Measurements from ENCODE around the gene AATK.
"Not testable (repeated sequence)": the region's sequence is repeated elsewhere in the genome, so short reads cannot be mapped to it uniquely, and the experiment has no call there.

The AATK gene

DNA sequence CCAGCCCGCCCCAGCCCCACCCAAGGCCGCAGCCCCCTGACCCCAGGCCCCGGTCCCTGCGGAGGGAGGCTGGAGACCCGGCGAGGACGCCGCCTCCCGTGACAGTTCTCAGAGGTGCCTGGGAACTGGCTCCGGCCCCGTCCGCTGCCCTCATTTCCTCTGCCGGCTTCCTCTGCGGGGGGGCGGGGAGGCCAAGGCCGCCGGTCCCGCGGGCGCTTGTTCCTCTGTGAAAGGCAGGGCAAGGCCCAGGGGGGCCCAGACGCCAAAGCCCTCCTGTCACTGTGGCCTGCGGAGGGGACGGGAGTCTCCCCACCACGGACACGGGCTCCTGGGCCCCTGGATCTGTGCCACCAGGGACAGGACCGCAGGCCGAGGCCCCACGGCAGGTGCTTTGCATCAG is 5.7 kb downstream of the AATK start:
- no peak for DNase-seq

DNA sequence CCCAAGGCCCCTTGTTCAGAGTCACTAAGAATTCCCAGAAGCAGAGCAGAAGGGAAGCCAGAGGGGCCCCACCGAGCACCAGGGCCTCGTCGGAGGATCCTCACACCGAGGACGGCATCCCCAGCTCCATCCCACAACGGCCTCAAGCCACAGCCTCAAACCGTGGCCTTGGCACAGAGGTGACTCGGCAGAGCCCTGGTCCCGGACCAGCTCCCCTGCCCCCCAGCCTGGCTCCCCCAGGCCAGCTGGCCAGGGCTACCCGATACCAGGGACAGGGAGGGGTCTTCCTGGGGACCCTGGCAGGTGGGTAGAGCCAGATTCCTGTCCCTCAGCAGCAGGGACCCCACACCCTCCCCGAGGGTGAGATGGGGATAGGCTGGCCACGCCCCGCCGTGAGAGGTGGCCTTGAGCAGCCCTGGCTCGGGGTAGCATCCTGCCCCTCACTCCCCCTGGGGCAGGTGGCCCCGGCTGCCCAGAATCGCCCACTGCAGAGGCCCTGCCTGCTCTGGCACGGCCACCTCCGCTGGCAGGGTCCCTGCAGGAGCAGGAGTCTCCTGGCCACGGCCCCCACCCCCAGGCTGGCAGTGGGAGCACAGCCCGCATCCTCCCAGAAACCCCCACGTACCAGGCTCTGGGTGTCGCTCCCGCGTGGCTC is 6.3 kb downstream of the AATK start:
- no peak for DNase-seq

GRCh38 chr17:81158688-81159590 is 7.1 kb downstream of the AATK start:
- no peak for DNase-seq

DNA sequence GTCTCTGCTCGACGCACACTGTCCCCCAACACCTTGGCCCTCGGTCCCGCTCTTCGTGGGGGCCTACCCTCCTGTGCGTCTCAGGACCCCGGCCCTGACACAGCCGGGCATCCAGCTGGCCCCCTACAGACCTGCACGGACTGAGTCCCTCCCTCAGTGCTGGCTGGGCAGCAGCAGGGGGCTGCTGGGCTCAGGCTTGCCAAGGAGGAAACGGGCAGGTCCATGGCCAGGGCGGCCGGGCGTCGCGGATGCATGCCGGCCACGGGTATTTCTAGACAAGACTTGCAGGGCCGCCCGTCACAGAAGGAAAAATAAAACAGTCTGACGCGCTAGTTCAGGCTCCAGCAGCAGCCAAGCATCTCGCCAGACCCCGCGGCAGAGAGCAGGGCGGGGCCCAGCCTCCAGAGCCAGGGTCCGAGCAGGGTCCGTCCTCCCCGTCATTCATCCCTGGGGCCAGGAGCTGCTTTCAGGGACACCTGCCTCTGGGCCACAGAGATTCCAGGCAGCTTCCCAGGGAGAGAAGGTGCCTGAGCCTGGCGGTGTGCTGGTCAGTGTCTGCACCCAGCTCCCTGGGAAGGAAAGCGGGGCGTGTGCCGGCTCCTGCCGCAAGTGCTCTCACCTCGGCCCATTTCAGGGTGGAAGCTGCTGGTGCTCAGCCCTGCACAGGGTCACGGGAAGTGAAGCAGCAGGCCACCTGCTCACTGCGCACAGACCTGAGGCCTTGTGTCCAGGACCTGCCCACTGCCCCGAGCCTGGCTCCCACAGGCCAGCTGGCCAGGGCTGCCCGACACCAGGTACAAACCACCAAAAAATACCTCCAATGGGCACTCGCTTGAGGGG is 8.0 kb downstream of the AATK start:
- DNase-seq = no peak

DNA sequence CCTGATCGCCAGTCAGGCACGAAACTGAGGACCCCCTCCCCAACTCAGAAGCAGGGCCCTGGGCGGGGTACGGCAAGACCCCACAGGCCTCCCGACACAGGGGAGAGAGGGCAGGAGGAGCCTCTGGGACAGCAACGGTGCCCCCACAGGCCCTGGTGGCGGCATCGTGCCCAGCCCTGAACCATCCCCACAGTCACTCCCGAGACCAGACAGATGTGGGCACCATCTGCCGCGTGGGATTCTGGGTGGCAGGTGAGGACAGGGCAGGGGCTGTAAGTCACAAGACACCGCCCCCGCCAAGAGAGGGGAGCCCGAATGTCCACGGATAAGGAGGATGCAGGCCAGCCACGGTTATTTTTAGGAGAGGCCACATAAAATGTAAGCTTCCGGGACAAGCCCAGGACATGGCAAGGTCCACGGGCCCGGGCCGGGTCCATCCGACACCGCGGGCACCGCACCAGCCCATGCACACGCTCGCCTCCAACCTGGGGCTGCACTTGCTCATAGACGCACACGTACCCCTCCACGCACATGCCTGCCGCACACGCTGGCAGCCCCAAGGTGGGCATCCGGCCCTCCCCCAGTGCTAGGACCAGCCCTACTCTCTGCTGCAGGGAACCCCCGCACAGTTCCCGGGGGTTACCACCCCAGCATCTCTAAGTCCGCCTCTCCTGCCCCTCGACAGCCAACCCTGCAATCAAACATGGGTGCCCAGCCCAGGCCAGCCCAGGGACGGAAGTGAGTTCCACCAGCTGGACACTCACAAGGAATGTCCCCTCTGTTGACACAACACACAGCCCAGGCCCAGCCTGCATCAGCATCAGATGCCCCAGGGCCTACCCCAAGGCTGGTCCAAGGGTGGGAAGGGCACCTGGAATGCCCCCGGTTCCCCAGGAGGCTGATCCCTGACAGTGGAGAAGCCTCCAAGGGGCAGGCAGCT is 8.9 kb downstream of the AATK start:
- DNase-seq = no peak

- no peak for DNase-seq
Observed at GRCh38 chr17:81154961-81155360, 11.1 kb downstream of the AATK start.

DNA sequence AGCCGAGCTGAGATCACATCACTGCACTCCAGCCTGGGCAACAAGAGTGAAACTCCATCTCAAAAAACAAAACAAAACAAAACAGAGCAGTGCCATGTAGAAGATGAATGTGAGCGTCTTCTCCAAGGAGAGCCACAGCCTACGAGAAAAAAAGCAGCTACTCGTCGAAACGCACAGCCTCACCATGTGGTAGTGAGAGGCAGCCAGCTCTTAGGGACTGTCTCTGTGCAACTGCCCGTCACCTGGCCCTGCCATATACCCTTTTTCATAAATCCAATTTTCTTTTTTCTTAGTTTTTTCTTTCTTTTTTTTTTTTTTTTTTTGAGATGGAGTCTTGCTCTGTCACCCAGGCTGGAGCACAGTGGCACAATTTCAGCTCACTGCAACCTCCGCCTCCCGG is 12.0 kb downstream of the AATK start:
- not testable (repeated sequence) for DNase-seq

- no peak for DNase-seq
Observed at GRCh38 chr17:81153340-81153803, 12.6 kb downstream of the AATK start.

DNA sequence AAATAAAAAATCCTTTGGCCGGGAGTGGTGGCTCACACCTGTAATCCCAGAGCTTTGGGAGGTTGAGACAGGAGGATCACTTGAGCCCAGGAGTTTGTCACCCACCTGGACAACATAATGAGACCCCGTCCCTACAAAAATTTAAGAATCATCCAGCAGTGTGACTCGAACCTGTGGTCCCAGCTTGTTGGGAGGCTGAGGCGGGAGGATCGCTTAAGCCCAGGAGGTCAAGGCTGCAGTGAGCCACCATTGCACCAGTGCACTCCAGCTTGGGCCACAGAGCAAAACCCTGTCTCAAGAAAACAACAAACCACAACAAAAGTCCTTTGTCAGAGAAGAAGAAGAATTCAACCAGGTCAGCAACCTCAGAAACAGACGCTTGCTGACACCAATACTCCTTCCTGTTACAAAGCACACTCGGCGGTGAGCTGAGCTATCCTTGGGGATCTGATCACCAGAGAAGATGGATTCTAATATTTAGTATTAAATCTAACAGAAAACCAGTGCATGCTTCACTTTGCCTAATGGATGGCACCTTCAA is 13.7 kb downstream of the AATK start:
- no peak for DNase-seq

- no peak for DNase-seq
Observed at GRCh38 chr17:81151278-81151677, 14.7 kb downstream of the AATK start.

- DNase-seq = no peak
Observed at GRCh38 chr17:81150377-81151077, 15.5 kb downstream of the AATK start.

DNA sequence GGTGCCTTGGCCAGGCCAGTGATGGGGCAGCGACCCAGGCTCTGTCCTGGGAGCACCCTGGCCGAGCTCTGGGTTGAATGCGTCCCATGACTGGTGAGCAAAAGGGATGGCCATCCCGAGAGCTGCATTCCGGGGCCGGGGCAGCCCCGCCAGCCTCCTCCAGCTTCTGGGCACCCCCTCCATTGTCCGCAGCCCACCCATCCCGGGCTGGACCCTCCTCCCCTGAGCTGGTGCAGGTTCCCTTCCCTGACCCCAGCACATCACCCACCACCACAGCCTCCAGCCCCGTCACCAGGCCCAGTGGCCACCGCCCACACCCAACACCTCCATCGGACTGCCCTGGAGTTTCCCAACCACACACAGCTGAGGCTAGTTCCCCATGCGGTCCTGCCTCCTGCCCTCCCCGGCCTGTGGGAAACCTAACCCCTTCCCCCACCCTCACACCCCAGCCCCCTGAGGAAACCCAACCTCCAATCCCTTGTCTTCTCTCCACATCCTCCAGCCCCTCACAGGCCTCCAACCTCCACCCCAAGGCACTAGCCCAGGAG is 17.0 kb downstream of the AATK start:
- no peak for DNase-seq

DNA sequence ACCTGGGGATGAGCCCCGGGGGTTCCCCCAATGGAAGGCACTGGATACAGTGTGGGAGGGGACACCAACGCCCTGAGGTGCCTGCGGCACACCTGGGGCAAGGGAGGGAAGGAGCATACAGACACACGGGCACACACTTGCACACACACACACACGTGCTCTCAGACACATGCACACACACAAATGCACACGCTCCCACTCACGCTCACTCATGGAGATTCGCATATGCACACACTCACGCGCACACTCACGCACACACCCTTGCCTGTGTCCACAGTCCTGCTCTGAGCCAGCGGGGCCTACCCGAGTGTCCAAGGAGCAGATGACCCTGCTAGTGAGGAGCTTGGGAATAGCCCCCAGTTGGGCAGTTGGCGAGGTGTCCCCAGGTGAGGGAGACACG is 17.4 kb downstream of the AATK start:
- no peak for DNase-seq

GRCh38 chr17:81147701-81148100 is 18.3 kb downstream of the AATK start:
- no peak for DNase-seq

DNA sequence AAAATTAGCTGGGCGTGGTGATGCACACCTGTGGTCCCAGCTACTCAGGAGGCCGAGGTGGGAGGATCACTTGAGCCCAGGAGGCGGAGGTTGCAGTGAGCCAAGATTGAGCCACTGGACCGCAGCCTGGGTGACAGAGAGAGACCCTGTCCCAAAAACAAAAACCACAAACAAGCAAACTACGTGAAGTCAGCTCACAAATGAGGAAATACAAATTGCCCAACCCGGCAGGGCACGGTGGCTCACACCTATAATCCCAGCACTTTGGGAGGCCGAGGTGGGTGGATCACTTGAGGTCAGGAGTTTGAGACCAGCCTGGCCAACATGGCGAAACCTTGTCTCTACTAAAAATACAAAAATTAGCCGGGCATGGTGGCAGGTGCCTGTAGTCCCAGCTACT is 19.8 kb downstream of the AATK start:
- DNase-seq = not testable (repeated sequence)

DNA sequence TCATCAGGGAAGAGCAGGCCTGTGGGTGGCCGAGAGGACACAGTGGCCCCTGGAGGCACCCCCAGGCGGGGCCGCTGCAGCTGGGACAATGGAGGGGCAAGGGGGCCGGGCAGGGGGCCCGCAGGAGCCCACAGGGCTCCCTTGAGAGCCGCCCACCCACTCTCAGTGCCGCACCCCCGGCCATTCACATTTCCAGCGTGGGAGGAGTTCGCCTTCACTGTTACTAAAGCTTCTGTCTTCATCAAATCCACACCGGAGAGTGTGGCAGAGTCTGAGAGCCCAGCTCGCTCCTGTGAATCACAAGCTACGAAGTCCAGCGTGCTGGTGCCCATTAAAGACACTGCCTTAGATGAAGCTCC is 21.6 kb downstream of the AATK start:
- DNase-seq = no peak

DNA sequence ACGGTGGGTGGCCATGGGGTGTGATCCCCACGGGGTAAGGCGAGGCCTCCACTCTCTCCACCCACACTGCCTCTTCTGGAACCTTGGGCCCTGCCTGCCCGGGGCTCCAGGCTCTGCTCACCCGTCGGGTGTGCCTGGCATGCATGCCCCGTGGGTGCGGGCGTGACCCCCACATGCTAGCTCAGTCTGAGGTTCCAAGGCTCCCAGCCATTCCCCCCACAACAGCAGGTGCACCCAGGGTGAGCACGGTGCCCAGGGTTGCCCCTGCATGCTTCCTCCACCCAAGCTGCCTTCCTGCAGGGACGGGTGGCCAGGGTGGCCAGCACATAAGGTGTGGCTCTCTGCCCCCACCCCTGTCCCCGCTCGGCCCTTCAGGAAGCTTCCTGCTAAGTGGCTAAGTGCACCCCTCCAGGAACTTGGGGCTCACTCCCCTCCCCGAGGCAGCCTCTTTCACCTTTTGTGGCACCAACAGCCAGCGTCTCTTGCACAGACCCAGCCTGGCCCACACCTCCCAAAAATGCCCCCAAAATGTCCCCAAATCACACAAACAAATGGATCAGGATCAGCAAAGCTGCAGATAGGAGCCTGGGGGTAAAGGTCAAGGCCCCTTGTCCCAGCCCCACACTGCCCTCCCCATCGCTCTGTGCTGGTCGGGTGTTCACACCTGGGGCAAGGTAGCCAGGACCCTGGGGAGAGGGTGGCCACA is 22.2 kb downstream of the AATK start:
- DNase-seq = no peak

- no peak for DNase-seq
Observed at GRCh38 chr17:81143200-81143527, 22.9 kb downstream of the AATK start.

- DNase-seq = peak; percentile 74 to 88 (median 86)
Observed at GRCh38 chr17:81142301-81143199, 23.5 kb downstream of the AATK start.
